Loucy (cell line): Measurements from ENCODE around the gene PERP.

ENCODE experiments used
- H2AFZ ChIP-seq: fragments of 200-600 bp; sonication (generic); 2 replicates; pipeline ENCODE4 v1.6.0; 2016; ENCODE audit warnings: antibody characterized with exemption, mild to moderate bottlenecking, low read length, moderate library complexity
- H3F3A ChIP-seq: fragments of 200-600 bp; 2 replicates; pipeline ENCODE4 v1.6.0; 2016; ENCODE audit warnings: antibody characterized with exemption, low read depth, mild to moderate bottlenecking
- H3K27me3 ChIP-seq: fragments of 200-600 bp; sonication (generic); 2 replicates; pipeline ENCODE4 v1.6.1; 2014; ENCODE audit warnings: low read length, mild to moderate bottlenecking; ENCODE audit not compliant: insufficient read depth, poor library complexity, severe bottlenecking
- H3K36me3 ChIP-seq: fragments of 200-600 bp; sonication (generic); 2 replicates; pipeline ENCODE4 v1.6.1; 2016; ENCODE audit warnings: low read length; ENCODE audit not compliant: insufficient read depth
- H3K4me1 ChIP-seq: fragments of 200-600 bp; sonication (generic); 2 replicates; pipeline ENCODE4 v1.5.1; 2014; ENCODE audit warnings: low read length, mild to moderate bottlenecking; ENCODE audit not compliant: insufficient read depth, poor library complexity, severe bottlenecking
- H3K4me2 ChIP-seq: fragments of 200-600 bp; sonication (generic); 2 replicates; pipeline ENCODE4 v1.6.0; 2014; ENCODE audit warnings: antibody characterized with exemption, low read length, low read depth, mild to moderate bottlenecking; ENCODE audit not compliant: poor library complexity, severe bottlenecking
- H3K4me3 ChIP-seq: fragments of 200-600 bp; sonication (generic); 2 replicates; pipeline ENCODE4 v1.5.1; 2014; ENCODE audit warnings: low read length, mild to moderate bottlenecking, mixed read lengths; ENCODE audit not compliant: poor library complexity, severe bottlenecking
- H3K79me2 ChIP-seq: fragments of 200-600 bp; sonication (generic); 2 replicates; pipeline ENCODE4 v1.6.1; 2014; ENCODE audit warnings: low read length; ENCODE audit not compliant: insufficient read depth
- H3K9ac ChIP-seq: fragments of 200-600 bp; sonication (generic); 2 replicates; pipeline ENCODE4 v1.6.0; 2014; ENCODE audit warnings: mild to moderate bottlenecking, low read depth, low read length, moderate library complexity; ENCODE audit not compliant: poor library complexity, severe bottlenecking
- H3K9me2 ChIP-seq: fragments of 200-600 bp; sonication (generic); replicated peaks from 2 replicates; pipeline ENCODE4 v1.6.1; 2016; ENCODE audit warnings: low read depth, low read length, mixed read lengths
- H3K9me3 ChIP-seq: fragments of 200-600 bp; sonication (generic); 2 replicates; pipeline ENCODE4 v1.6.1; 2014; ENCODE audit warnings: mild to moderate bottlenecking, antibody characterized with exemption, low read length, low read depth; ENCODE audit not compliant: insufficient read depth
- H4K20me1 ChIP-seq: fragments of 200-600 bp; sonication (generic); 2 replicates; pipeline ENCODE4 v1.6.0; 2014; ENCODE audit warnings: antibody characterized with exemption, low read length, mild to moderate bottlenecking; ENCODE audit not compliant: insufficient read depth, poor library complexity, severe bottlenecking
- CTCF ChIP-seq: fragments of 200-600 bp; sonication (generic); conservative IDR thresholded peaks from 2 replicates; pipeline ENCODE4 v1.5.1; 2014; ENCODE audit warnings: mild to moderate bottlenecking, antibody characterized with exemption, low read length
- EZH2phosphoT487 ChIP-seq: fragments of 200-600 bp; IDR thresholded peaks from 2 replicates; pipeline ENCODE4 v1.6.1; 2018; ENCODE audit warnings: antibody characterized with exemption, mild to moderate bottlenecking, moderate library complexity, borderline replicate concordance

Gene PERP

DNA sequence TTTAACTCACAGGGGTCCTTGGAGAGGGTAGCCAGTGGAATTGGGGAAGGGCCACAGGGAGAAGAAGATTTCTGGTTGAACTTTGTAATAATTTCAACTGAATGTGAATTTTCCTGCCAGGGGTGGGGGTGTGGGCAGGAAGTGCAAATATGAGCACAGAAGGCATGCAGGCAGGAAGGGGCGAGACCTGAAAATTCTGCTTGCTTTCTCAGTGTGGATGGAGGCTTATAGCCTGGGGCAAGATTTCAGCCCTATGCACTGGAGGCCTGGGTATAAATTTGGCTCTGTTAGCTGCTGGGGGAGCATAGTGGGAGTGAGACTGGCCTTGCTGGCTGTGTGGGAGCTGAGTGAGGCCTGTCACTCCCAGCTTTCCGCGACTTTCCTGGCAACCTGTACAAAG is 54.4 kb downstream of the PERP start:
- no peak overlapping the region for H3K4me3 ChIP-seq
- H3K27me3 ChIP-seq = no peaks in the 10 kb centered on the region
- H3K9me3 ChIP-seq = no peaks in the 10 kb centered on the region
- H3K4me1 ChIP-seq = no peaks in the 10 kb centered on the region
- TF ChIP-seq EZH2phosphoT487 (no peak), CTCF (no peak)
- H3K9me2 ChIP-seq = no peaks in the 10 kb centered on the region
- no peaks in the 10 kb centered on the region for H4K20me1 ChIP-seq
- H3K4me2 ChIP-seq = no peak overlapping the region
- H3K79me2 ChIP-seq = no peaks in the 10 kb centered on the region
- no peak overlapping the region for H3K9ac ChIP-seq
- H3F3A ChIP-seq = no peaks in the 10 kb centered on the region
- peak overlapping the region; percentile 31; the same call in 1 of the 2 replicates for H2AFZ ChIP-seq
- no peaks in the 10 kb centered on the region for H3K36me3 ChIP-seq

DNA sequence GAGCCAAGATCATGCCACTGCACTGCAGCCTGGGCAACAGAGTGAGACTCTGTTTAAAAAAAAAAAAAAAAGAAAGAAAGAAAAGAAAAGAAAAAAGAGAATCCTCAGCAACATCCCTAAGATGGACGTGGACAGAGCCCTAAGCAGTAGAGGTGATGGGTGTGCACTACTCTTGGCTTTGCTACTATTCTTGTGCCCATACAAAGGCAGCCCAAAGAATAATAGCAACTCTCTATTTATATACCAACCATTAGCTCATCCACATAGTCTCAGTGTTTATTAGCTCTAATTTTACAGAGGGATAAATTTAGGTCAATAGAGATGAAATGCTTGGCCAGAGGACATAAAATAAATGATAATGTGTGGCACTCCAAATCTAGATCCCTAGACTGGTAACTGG is 62.2 kb downstream of the PERP start:
- TF ChIP-seq EZH2phosphoT487 (no peak), CTCF (no peak)
- no peaks in the 10 kb centered on the region for H3K36me3 ChIP-seq
- H3K4me1 ChIP-seq = no peaks in the 10 kb centered on the region
- peaks cover 3% of the 10 kb centered on the region; the same call in 1 of the 2 replicates for H3K9me3 ChIP-seq
- no peak overlapping the region for H3K4me3 ChIP-seq
- H3K9ac ChIP-seq = no peak overlapping the region
- H4K20me1 ChIP-seq = no peaks in the 10 kb centered on the region
- H3K79me2 ChIP-seq = no peaks in the 10 kb centered on the region
- H3F3A ChIP-seq = no peaks in the 10 kb centered on the region
- H3K4me2 ChIP-seq = no peak overlapping the region
- no peak overlapping the region for H2AFZ ChIP-seq
- no peaks in the 10 kb centered on the region for H3K27me3 ChIP-seq
- no peaks in the 10 kb centered on the region for H3K9me2 ChIP-seq

DNA sequence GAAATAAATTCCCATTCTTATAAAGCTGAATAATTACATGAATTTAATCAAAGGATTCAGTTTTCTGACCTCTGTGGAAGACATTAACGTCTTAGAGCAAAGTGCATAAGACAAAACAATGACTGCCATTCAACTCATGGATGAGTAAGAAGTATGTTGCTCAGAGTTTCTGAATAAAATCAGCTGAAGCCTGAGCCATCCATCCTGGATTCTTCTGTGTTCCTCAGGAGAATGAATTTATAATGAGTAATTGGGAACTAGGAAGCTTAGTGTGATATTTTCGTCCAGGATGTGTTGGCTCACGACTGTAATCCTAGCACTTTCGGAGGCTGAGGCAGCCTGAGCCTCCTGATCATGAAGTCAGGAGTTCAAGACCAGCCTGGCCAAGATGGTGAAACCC is 62.8 kb downstream of the PERP start:
- Histone ChIP-seq H3K79me2 (no peaks in the 10 kb centered on the region), H3K9ac (no peak overlapping the region), H3K4me1 (no peaks in the 10 kb centered on the region), H3K36me3 (no peaks in the 10 kb centered on the region), H3K27me3 (no peaks in the 10 kb centered on the region), H3K9me3 (peaks cover 3% of the 10 kb centered on the region; the same call in 1 of the 2 replicates), H3K4me3 (no peak overlapping the region), H2AFZ (no peak overlapping the region), H3K4me2 (no peak overlapping the region), H3F3A (no peaks in the 10 kb centered on the region), H3K9me2 (no peaks in the 10 kb centered on the region), H4K20me1 (no peaks in the 10 kb centered on the region)
- TF ChIP-seq EZH2phosphoT487 (no peak), CTCF (no peak)
